Measurements from ENCODE around the gene DARS2.

DNA sequence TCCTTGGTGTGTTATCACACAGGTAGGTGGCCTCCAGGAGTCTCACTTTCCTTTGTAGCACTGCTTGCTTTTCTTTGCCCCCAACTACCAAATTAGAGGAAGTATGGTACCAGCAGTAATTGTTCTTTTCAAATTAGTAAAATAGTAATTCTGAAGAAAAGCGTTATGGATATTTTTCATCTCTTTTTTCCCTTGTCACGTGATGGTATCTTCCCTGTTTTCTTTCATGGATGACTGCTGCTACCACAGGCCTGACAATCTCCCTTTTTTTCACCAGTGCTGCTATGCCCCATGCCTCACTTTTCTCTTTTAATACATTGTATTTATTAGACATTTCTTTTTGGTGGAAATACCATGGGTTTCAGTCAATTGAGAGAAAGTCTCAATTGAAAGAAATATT lies 47.0 kb downstream of the DARS2 start:
- TF ChIP-seq, protein P1, sequence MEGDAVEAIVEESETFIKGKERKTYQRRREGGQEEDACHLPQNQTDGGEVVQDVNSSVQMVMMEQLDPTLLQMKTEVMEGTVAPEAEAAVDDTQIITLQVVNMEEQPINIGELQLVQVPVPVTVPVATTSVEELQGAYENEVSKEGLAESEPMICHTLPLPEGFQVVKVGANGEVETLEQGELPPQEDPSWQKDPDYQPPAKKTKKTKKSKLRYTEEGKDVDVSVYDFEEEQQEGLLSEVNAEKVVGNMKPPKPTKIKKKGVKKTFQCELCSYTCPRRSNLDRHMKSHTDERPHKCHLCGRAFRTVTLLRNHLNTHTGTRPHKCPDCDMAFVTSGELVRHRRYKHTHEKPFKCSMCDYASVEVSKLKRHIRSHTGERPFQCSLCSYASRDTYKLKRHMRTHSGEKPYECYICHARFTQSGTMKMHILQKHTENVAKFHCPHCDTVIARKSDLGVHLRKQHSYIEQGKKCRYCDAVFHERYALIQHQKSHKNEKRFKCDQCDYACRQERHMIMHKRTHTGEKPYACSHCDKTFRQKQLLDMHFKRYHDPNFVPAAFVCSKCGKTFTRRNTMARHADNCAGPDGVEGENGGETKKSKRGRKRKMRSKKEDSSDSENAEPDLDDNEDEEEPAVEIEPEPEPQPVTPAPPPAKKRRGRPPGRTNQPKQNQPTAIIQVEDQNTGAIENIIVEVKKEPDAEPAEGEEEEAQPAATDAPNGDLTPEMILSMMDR (IDR thresholded peaks at IDR 0.05), result no peak
- TF ChIP-seq POLR2A (IDR thresholded peaks at IDR 0.05), result no peak
